ENCODE measurements around the gene DAZL. TPM values are rescaled to one million over a fixed set of nuclear protein-coding genes. Genes with fewer than 3 reads are reported as not detected.

The DAZL gene
- total RNA-seq, 1 experiment from 2014 or later: 21.2 TPM

DNA sequence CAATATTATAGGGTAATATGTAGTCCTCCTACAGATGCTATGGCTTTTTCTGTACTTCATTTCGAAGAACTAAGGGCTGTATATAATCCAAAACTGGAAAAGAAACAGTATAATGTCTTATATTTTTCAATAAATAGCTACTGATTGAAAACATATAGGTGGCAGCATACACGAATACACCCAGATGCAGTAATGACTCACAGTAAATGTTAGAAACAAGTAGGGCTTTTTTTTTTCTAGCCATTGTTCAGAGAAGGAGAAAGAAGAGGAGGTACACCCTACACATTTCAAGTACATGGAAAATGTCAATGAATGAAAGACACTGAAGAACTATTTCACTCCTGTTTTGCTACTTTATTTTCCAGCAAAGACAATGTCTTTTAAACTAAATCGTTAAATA is 9.4 kb downstream of the DAZL start:
- no peaks in the 10 kb centered on the region for H3K79me2 ChIP-seq (ENCODE audit: insufficient read depth, low read length)
- H2BK120ac ChIP-seq (ENCODE audit: low read depth, low read length, poor library complexity, severe bottlenecking): no peak overlapping the region
- no peaks in the 10 kb centered on the region for H3K4me1 ChIP-seq (ENCODE audit: insufficient read depth, low read length)
- H3T11ph ChIP-seq (ENCODE audit: low read length): no peak overlapping the region
- H2BK5ac ChIP-seq (ENCODE audit: insufficient read length, low read length): no peak overlapping the region
- no peak overlapping the region for H4K5ac ChIP-seq (ENCODE audit: insufficient read length, low read depth, low read length)
- DNase-seq: no peak
- H3K56ac ChIP-seq (ENCODE audit: insufficient read length, low read depth, low read length): no peak overlapping the region
- H4K91ac ChIP-seq (ENCODE audit: insufficient read length, low read depth, low read length): no peak overlapping the region
- H3K14ac ChIP-seq (ENCODE audit: insufficient read depth, low read length): no peak overlapping the region
- no peaks in the 10 kb centered on the region for H3K9me3 Mint-ChIP-seq
- no peak overlapping the region for H2AFZ ChIP-seq (ENCODE audit: low read length)
- peaks cover 1 to 3% of the 10 kb centered on the region in 2 experiments; a peak in 1 of 4 replicates for H3K4me1 Mint-ChIP-seq
- peaks cover 0 to 27% (median 5%) of the 10 kb centered on the region in 3 experiments; a peak in 4 of 7 replicates for H3K36me3 Mint-ChIP-seq (ENCODE audit: insufficient read depth in 1 of 3, low read depth in 3 of 3)
- H3K23ac ChIP-seq (ENCODE audit: insufficient read length, low read depth, low read length): no peak overlapping the region
- no peaks in the 10 kb centered on the region for H3K23me2 ChIP-seq (ENCODE audit: insufficient read length, low read depth, low read length, poor library complexity, severe bottlenecking)
- no peak overlapping the region for H3K9ac ChIP-seq (ENCODE audit: extremely low read depth, insufficient read length, low read length)
- H4K20me1 ChIP-seq (ENCODE audit: control insufficient read depth, insufficient read depth, insufficient read length): no peaks in the 10 kb centered on the region
- TF ChIP-seq, protein P1, sequence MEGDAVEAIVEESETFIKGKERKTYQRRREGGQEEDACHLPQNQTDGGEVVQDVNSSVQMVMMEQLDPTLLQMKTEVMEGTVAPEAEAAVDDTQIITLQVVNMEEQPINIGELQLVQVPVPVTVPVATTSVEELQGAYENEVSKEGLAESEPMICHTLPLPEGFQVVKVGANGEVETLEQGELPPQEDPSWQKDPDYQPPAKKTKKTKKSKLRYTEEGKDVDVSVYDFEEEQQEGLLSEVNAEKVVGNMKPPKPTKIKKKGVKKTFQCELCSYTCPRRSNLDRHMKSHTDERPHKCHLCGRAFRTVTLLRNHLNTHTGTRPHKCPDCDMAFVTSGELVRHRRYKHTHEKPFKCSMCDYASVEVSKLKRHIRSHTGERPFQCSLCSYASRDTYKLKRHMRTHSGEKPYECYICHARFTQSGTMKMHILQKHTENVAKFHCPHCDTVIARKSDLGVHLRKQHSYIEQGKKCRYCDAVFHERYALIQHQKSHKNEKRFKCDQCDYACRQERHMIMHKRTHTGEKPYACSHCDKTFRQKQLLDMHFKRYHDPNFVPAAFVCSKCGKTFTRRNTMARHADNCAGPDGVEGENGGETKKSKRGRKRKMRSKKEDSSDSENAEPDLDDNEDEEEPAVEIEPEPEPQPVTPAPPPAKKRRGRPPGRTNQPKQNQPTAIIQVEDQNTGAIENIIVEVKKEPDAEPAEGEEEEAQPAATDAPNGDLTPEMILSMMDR (conservative IDR thresholded peaks at IDR 0.05): no peak
- no CpG with 5 or more reads among the region's 3 CpGs for WGBS (ENCODE audit: extremely low coverage, insufficient read length, low lambda C conversion rate)
- H3K79me1 ChIP-seq (ENCODE audit: insufficient read depth, low read depth, low read length, poor library complexity, severe bottlenecking): no peaks in the 10 kb centered on the region
- H3K18ac ChIP-seq (ENCODE audit: insufficient read length, low read depth, low read length): no peak overlapping the region
- H3K4ac ChIP-seq (ENCODE audit: low read depth, low read length): no peak overlapping the region
- no peak overlapping the region for H2AK5ac ChIP-seq (ENCODE audit: insufficient read length, low read length)
- no peak overlapping the region for H3K4me3 Mint-ChIP-seq
- H2BK20ac ChIP-seq (ENCODE audit: low read depth, low read length, poor library complexity, severe bottlenecking): no peak overlapping the region
- no peaks in the 10 kb centered on the region for H3K27me3 Mint-ChIP-seq (ENCODE audit: low read depth)
- H3K9me3 ChIP-seq (ENCODE audit: control insufficient read depth, low read depth, low read length): no peaks in the 10 kb centered on the region
- H2BK12ac ChIP-seq (ENCODE audit: insufficient read length, low read depth, low read length): no peak overlapping the region
- H4K8ac ChIP-seq (replicated peaks; ENCODE audit: insufficient read length, low read depth, low read length): no peak overlapping the region
- H2BK15ac ChIP-seq (ENCODE audit: low read depth, low read length): no peak overlapping the region
- H3K27me3 ChIP-seq (ENCODE audit: insufficient read depth, low read length): no peaks in the 10 kb centered on the region
- no peak overlapping the region for H3K4me2 ChIP-seq (ENCODE audit: insufficient read depth, insufficient read length, low read length)
- no peak overlapping the region for H3K27ac ChIP-seq (ENCODE audit: insufficient read length, low read depth, low read length)
- H3K27ac Mint-ChIP-seq: no peak overlapping the region

Measured in H9 (cell line).